Measurements from ENCODE around the gene LDLRAD1.
"Not testable (repeated sequence)": the region's sequence is repeated elsewhere in the genome, so short reads cannot be mapped to it uniquely, and the experiment has no call there.

Gene LDLRAD1, protein sequence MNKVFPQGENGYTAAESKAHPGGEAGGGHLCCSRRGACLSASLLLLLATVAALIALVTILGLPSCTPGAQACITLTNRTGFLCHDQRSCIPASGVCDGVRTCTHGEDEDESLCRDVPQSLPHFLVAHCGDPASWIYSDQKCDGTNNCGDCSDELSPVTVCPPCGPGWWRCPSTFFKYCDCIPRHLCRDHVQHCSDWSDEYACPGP

DNA sequence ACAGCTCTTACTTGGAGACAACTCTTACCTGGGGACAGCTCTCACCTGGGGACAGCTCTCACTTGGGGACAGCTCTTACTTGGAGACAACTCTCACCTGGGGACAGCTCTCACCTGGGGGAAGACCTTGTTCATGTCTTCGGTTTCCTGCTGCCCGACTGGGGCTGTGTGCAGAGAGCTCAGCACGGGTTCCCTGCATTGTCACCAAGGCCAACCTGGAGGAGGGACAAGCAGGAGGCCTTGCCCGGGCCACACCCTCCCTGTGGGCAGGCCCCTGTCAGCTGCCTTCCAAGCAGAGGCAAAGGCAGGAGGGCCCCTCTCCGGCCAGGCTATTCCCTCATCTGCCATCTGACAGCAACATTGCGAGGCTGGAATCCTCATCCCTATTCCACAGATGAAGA is at the start of gene LDLRAD1:
TSS of gene LDLRAD1 (minus strand) at position 208 of the 400 bp plus-strand sequence. CDS start at position 134, 74 bp downstream.
- DNase-seq: no peak
- ATAC-seq: no peak

DNA sequence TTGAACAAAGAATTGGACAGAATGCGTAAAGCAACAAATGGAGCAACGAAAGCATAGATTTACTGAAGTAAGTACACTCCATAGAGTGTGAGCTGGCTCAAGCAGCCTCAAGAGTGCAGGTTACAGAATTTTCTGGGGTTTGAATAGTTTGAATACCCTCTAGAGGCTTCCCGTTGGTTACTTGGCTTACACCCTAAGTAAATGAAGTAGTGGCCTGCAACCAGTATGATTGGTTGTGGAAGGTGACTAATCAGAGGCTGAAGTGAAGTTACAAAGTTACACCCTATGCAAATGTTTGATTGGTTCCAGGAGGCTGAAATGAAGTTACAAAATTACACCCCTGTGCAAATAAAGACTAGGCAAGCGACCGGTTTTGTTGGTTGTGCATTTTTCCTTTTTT is 46.3 kb upstream of the LDLRAD1 start:
- ATAC-seq (no peak), DNase-seq (no peak)

DNA sequence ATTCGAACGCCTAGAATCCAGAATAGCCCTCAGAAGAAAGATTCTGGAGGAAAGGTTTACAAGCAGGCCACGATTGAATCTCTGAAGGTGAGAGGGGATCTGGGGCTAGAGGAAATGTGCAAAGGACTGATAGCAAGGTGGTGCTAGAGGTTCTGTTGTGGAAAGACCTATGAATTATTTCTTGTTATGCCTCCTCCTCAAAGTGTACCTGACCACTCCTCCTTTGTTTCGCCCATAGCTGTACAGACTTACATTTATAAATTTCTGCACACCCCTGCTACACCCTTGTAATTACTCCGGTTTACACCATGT is 36.4 kb upstream of the LDLRAD1 start:
- ATAC-seq (no peak), DNase-seq (no peak)

DNA sequence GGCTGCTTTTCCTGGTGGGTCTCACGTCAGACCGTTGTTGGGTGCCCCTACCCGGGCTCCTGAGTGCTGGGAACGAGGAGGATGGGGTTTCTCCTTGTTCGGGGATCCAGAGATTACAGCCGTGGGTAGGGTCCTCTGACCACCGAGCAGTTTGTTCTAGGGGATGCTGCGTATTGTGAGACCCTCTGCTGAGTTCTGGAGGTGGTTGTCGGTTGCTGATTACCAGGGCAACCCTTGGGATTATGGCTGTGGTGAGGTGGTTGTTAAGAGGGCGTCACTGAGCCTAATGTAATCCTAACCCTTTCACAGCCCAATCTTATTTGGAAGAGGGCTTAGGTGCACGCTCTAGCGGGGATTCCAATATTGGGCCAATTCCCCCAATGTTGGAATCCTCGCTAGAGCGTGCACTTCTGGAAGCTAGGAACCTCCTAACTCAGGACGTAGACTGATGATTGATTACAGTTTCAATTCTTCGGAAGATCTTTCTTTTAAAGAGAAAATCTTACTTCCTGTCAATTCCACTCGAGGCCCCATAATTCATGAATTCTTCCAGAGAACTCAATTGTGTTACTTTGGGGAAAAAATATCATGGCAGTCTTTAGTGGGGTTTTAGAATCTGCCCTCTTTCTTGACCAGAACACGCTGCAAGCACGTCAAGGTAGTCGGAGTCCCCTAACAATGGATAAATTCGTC is 35.9 kb upstream of the LDLRAD1 start:
- peak; percentile 18 for DNase-seq
- ATAC-seq: no peak

DNA sequence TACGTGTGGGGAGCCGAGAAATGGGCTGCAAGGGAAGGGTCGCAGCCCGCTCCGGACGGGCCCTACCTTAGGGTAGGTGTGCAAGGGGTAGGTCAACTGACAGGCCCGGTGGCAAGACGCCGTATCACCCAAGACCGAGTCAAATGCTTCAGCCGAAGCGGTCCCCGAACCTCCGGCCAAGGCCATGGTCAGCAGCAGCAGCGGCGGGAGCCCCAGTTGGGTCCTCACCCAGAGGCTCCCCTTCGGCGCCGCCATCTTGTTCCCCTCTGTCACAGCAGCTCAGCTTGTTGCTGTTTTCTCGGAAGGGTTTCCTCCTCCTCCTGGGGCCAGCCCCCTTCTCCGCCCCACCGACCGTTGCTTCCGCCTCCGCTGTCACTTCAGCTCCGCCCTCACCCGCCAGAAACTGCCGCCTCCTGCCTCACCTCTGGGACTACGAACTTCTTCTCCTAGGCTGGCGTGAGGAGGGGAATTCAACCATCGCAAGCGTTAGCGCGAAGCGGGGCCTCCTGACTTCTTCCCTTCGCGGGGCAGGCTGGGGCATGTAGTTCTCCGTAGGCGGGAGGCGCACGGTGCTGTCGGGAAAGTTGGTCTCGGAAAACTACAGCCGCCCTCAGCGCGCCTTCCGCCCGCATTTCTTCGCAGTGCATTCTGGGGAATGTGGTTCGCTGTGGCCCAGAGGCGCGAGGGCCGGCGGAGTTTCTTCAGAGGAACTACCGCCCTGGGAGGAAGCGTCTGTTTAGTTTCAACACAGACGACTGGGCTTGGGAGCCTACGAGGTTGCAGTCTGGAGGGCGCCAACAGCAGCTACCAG is 35.2 kb upstream of the LDLRAD1 start, which contains the start of the genes TCEANC2 and TMEM59:
TSS of gene TCEANC2 (plus strand) at position 675 of the 811 bp plus-strand sequence. CDS start 815 bp downstream, outside the sequence.
TSS of gene TMEM59 (minus strand) at position 271 of the 811 bp plus-strand sequence. CDS start at position 255, 16 bp downstream.
- DNase-seq: peak; percentile 95
- peak; percentile 97 for ATAC-seq

DNA sequence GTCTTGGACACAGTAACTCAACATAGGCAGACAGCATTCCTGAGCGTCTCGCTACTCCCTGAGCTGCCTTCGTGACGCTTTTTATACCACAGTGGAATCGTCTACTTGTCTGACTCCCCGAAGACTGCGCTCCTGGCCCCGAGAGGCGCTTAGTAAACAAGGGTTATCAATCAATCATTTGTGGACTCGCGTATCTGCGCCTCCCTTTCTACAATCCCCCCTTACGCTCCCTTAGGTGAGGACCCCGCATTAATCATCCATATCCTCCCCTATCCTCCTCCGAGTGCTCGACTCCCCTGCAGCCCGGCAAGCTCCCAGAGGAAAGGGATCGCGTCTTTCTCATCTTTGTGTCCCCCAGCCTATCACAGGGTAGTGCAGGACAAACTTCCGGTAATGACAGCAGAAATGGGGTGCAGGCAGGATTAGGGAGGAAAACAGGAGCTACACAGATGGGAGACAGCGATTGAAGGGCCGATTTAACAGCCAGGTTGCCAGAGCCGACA is 34.5 kb upstream of the LDLRAD1 start:
- peak; percentile 35 for DNase-seq
- ATAC-seq: peak; percentile 17

DNA sequence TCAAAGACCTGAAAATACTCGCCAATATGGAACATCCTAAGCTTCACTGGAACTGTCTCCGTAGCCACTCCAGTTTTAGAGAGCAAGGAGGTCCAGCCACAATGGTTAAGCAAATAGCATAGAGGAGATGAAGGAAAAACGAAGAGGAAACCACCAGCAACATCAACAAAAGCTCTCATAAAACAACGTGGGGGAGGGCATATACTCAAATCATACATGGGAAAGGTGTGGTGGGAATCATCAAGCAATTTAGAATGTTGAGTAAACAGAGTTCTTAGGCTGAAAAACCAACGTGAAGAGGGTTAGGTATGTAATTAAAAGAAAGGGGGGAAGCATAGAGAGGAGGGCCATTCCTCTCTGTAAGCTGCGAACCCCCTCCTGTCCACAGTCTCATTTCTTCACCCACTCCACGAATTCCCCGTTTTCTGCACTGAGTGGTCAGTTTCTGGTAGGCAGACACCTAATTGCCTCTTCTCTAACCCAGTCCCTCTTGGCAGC is 34.0 kb upstream of the LDLRAD1 start:
- DNase-seq (no peak), ATAC-seq (no peak)

DNA sequence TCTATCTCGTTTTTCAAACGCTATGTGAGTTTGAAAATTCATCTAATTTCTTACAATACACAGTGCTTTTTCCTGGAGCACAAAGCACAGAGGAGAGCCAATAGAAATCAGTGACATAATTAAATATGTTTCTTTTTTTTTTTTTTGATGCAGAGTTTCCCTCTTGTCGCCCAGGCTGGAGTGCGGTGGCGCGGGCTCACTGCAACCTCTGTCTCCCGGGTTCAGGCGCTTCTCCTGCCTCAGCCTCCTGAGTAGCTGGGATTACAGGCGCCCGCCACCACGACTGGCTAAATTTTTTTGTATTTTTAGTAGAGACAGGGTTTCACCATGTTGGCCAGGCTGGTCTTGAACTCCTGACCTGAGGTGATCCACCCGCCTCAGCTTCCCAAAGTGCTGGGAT is 32.4 kb upstream of the LDLRAD1 start:
- not testable (repeated sequence) for DNase-seq, ATAC-seq

DNA sequence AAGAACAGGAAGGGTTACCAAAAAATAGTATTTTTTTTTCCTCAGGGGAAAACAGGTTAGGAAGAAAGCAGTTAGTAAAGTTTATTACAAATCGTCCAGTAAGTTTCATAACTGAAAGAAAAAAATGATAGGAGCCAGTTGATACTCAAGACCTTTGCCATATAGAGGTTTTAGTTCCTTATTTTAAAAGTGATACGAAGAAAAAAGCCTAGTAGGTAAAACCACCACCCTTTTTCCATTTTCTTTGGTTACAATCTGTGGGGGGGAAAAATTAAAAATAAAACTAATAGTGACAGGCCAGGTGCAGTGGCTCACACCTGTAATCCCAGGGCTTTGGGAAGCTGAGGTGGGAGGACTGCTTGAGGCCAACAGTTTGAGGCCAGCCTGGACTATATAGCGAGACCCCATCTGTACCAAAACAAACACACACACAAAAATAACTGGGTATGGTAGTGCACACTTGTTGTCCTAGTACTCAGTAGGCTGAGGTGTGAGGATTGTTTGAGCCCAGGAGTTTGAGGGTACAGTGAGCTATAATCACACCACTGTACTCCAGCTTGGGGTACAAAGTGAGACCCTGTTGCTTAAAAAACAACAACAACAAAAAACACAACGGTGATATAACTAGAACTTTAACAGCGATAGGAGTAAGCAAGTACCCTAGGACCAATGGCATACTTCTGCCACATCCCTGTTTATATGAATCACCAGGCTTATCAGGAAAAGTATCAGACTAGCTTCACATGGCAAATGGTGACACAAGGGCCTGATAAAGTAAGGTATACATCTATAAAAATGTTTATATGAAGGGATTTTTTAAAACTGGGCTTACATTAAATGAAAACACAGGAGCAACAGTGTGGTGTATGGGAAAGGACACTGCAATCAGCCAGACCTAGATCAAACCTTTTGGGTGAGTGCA is 29.7 kb upstream of the LDLRAD1 start:
- no peak for ATAC-seq
- no peak for DNase-seq

DNA sequence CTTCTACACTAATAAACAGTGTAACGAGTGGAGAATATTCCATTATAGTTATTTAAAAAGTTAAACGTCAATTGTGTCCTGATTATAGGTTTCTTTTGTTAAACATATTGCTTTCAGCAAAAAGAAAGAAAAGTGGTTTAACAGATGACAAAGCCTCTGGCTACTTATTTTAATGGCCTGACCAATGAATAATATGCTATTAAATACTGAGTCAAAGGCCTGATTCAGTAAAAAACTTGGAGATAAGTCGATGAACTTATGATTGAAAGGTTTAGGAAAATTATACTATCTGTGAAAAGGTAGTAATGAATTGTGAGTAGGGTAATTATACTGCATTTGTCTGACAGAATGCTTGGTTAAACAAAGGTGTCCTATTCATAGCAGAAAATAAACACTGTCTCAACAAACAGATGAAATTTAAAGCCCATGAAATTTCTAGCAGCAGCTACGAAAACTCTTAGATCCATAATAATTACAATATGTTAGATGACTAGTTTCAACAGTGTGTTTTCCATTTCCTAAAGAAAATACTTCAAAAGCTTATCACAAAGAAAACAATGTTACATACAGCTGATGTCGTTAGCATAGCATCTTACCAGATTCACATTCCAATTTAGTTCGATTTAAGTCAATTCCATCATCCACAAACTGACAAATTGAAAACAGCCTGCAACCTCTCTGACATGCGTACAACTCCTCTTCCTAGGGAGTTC is 28.8 kb upstream of the LDLRAD1 start:
- DNase-seq (no peak), ATAC-seq (no peak)

DNA sequence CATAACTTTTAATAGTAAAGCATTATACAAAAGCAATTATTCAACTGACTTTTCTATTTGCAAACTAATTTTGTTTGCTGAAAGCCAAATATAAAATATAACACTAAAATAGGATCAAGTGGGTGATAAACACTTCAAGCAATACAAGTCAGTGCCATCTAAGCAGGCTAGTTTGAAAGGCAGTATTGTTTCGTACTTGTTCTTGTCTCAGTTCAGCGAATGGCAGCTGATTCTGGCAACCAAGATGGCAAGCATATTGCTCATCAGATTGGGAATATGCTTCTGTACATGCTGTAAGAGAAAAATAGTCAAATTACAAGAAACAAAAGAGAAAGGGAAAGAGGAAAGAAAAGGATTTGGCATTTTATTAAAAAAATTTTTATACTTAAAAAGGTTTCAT is 27.5 kb upstream of the LDLRAD1 start:
- no peak for DNase-seq
- ATAC-seq: no peak

DNA sequence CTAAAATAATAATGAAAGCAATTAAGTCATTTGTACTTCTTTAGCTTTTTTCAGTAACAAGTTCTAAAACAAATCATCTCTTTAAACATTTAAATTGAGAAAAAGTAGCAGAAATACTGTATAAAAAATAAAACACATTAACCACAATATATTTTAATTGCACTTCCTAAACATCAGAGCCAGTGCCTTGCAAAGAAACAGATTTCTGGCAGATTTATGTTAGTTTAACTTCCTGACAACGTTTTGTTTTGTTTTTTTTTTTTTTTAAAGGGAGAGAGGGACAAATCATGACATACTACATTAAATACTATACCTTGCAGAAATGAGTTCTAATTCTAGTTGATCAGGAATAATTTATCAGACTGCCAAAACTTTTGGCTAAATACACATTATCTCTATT is 23.8 kb upstream of the LDLRAD1 start:
- no peak for DNase-seq
- no peak for ATAC-seq

DNA sequence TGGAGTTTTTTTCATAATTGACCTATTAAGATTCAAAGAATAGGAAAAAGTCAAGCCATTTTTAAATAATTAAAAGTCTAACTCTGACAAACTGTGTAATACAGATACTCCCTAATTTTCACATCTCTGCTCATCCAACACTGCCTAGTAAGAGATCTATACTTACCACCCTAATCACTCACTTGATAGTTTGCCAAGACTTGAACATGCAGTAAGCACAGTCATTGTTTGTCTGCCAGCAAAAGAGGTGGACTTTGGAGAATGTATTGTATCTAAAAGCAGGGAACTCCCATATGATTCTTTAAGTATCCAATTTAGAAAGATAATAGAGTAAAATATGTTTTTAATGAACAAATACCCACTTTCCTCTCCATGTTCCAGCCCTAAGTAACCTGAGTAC is 19.5 kb upstream of the LDLRAD1 start:
- no peak for ATAC-seq
- DNase-seq: no peak

DNA sequence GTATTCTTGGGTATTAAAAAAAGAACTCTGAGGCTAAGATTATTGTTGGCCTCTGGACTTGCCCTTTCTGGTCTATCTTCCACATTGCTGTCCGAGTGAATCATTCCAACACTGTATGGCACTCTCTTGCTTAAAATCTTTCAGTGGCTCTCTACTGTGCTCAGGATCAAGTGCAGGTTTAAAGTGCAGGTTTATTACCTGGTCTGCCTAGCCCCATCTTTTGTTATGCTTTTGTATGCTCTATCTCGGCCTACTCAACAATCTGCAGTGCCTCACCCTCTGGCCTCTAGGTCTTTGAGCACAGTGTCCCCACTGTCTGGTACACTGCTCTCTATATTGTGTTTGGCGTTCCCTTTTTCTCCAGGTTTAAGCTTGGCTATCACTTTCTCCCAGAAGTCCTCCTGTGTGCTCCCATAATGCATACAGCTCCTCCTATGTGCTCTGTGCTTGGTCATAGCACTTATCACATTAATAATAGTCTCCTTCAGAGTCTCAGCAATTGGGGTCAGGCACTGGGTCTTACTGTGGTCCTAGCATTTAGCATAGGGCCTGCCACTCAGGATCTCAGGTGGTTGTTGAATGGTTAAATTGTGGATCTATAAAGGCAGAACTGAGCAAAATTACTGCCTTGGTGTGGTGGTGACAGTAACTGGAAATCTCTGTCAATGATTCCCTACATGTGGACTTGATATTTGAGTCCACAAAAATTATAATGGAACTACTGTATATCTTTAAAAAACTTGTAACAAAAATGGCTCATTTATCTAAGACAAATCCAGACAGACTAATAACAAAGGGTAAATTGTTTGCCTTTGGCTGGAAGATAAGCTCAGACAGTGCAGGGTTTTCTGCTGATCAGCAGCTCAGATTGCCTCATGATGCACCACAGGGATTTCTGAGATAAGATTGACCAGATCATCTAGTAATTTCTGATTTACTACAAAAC is 10.6 kb upstream of the LDLRAD1 start:
- ATAC-seq (no peak), DNase-seq (no peak)

DNA sequence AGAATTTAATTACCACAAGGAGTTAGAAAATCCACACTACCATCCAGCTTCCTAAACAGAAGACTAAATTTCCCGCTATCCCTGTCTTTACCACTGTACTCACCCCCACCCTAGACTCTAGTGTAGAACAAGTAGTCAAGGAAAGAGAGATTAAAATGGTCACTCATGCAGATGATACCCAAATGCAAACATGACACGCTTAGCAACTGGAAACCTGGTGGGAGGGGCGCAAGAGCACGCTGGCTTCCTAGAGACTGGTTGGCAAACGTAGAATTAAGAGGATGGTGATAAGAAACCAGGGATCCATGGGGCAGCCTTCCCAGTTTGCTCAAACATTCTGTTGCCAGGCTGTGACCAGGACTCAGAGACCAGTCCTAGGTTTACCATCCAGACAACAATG is 9.9 kb upstream of the LDLRAD1 start:
- DNase-seq (no peak), ATAC-seq (no peak)

DNA sequence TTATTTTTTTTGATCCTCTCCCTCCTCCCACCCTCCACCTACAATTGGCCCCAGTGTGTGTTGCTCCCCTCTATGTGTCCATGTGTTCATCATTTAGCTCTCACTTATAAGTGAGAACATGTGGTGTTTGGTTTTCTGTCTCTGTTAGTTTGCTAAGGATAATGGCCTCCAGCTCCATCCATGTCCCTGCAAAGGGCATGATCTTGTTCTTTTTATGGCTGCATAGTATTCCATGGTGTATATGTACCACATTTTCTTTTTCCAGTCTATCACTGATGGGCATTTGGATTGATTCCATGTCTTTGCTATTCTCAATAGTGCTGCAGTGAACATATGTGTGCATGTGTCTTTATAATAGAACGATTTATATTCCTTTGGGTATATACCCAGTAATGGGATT is 6.8 kb upstream of the LDLRAD1 start:
- not testable (repeated sequence) for DNase-seq, ATAC-seq

DNA sequence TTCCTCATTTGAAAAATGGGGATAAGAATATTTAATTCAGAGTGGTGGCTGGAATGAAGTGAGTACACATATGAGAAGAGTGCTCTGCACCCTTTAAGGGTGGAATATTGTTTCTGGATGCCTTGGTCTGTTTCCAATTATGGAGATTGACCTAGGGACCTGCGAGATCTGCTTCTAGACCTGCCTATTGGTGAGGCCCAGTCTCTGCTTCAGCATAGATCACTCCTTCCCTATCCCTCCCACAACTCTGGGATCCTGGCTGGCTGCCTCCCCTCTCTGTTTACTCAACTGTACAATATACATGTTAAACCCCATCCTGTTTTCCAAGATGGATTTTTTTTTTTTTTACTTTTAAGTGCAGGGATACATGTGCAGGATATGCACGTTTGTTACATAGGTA is 6.4 kb upstream of the LDLRAD1 start:
- no peak for DNase-seq

DNA sequence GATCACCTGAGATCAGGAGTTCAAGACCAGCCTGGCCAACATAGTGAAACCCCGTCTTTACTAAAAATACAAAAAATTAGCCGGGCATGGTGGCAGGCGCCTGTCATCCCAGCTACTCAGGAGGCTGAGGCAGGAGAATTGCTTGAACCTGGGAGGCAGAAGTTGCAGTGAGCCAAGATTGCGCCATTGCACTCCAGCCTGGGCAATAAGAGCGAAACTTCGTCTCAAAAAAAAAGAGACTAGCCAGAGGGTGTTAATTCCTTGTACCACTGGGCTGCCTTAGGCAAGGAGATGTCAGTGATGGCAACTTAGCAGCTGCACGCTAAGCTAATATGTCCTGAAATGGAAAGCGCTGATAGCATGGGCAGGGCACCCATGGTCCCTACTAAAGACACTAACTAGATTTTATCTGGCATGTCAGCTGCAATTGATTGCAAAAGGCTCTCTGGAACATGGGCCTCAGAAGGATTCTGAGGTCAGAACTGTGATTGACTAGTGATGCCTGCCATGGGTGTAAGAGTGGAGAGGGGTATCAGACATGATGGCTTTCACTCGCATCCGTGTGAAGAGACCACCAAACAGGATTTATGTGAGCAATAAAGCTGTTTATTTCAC is 1.7 kb upstream of the LDLRAD1 start:
- ATAC-seq, DNase-seq: not testable (repeated sequence)

More for the DNA sequence above, 6.4 kb upstream of the LDLRAD1 start:
- ATAC-seq: no peak

DNA sequence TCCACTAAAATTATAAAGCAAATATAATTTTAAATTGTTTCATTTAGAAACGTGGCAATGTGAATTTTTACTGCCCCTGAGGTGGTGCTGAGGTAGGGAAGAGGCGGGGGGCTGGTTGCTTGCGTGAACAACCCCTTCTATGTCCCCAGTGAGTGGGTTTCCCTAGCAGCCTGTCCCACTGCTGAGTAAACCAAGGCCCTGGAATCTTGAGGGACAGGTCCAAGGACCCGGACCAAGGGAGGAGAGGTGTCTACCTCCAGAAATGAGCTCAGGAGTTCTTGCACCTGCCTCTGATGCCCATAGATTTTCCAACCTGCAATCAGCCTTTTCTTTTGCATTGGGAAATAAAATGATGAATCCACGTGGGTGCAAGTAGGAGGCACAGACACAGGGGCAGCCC is 649 bp upstream of the LDLRAD1 start:
- ATAC-seq (no peak), DNase-seq (no peak)

Measured in stimulated activated naive CD8-positive, alpha-beta T cell treated with anti-CD3 and anti-CD28 coated beads, Interleukin-15, Interleukin-2, amounts not matched to agents 100 U/mL and 50 U/mL, for 24 hours (primary cell).